ENCODE measurements around the gene ARPP21. TPM values are rescaled to one million over a fixed set of nuclear protein-coding genes. Genes with fewer than 3 reads are reported as not detected.

ARPP21 gene
- total RNA-seq, 1 experiment from 2014 or later: 10.2 TPM

DNA sequence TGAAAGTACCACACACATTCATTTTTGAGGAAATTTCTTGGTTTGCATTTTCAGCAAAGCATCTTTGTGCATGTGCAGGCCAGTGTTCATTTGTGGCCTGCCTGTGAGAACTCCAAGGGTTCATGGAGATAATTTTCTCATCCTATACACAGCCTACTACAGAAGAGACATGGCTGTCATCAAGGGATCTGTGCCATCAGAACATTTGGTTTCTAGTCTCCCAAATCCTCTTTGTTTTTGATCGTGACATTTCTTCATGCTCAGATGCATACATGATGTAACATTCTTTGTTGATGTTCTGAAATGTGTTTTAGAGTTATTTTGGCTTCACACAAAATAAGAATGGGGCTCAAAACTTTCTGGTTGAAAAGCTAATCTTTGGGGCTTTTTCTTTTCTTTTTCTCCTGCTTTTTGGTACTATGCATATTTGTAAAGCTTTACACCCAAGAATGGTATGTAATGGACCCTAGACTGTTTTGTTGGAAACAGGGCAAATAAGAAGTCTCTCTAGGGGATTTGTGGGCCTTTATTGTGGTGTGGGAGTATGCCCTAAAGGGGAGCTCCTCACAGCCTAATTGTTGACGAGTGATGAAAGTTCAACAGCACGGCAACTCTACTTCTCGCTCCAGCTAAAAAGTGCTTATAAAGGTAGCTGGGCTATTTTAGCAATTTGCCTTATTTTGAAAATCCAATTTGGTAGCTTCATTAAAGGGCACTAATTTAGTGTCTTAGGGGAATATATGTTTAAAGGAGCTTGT, 3.2 kb upstream of the ARPP21 start:
- no peak for DNase-seq
- Histone ChIP-seq H3K27ac (no peak overlapping the region), H3K27me3 (no peaks in the 10 kb centered on the region)

DNA sequence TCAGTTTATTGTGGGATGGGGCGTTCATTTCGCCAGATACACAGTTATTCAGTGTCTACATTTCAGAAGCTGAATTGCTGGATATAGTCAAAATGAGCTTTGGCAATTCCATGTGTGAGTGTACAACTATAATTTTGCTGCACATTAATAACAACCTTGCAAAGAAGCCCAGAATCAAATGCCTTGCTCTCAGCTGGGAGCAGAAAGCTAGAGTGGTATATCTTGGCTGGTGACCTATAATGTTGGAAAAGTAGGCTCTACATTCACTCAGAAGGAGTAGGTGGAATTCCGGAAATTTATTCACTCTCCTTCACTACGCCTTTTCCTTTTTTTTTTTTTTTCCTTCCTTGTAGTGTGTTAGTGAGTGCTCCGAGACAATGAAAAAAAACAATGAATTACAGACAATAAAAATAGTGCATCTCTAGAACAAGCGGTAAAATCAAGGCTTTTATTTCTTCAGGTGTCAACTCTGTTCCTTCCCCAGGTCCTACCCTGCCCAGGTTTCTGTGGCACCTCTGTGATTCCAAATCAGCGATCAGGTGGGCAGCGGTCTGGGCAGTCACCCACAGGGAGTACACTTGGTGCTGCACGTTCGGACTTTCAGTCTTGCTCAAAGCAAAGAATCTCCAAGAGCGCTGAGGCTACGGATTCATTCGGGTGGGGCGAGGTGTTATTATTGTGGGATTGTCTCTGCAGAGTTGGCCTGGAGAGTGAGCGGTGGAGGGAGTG, 910 bp upstream of the ARPP21 start:
- H3K27ac ChIP-seq: no peak overlapping the region
- H3K4me1 ChIP-seq: no peaks in the 10 kb centered on the region
- no peak for DNase-seq
- no peaks in the 10 kb centered on the region for H3K27me3 ChIP-seq
- H3K4me3 ChIP-seq: no peak overlapping the region
- no peaks in the 10 kb centered on the region for H3K9me3 ChIP-seq (replicated peaks)
- no peaks in the 10 kb centered on the region for H3K36me3 ChIP-seq

More for the DNA sequence above, 3.2 kb upstream of the ARPP21 start:
- no peaks in the 10 kb centered on the region for H3K4me1 ChIP-seq
- H3K36me3 ChIP-seq: no peaks in the 10 kb centered on the region
- no peaks in the 10 kb centered on the region for H3K9me3 ChIP-seq (replicated peaks)
- H3K4me3 ChIP-seq: no peak overlapping the region

DNA sequence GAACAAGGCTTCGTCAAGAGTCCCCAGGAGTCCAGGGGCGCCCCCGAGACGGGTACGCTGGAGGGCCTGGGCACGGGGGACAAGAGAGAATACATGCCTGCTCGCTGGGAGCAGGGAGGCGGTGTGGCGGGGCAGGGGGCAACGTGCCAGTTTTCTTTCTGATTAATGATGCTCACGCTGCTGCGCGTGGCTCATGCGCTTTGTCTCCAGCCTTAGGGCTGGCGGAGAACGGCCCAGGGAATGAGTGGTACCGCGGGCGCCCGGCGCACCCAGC, 408 bp upstream of the ARPP21 start:
- no peaks in the 10 kb centered on the region for H3K27me3 ChIP-seq
- no peak overlapping the region for H3K4me3 ChIP-seq
- no peak for DNase-seq
- H3K27ac ChIP-seq: no peak overlapping the region
- H3K9me3 ChIP-seq (replicated peaks): no peaks in the 10 kb centered on the region
- H3K36me3 ChIP-seq: no peaks in the 10 kb centered on the region
- no peaks in the 10 kb centered on the region for H3K4me1 ChIP-seq

DNA sequence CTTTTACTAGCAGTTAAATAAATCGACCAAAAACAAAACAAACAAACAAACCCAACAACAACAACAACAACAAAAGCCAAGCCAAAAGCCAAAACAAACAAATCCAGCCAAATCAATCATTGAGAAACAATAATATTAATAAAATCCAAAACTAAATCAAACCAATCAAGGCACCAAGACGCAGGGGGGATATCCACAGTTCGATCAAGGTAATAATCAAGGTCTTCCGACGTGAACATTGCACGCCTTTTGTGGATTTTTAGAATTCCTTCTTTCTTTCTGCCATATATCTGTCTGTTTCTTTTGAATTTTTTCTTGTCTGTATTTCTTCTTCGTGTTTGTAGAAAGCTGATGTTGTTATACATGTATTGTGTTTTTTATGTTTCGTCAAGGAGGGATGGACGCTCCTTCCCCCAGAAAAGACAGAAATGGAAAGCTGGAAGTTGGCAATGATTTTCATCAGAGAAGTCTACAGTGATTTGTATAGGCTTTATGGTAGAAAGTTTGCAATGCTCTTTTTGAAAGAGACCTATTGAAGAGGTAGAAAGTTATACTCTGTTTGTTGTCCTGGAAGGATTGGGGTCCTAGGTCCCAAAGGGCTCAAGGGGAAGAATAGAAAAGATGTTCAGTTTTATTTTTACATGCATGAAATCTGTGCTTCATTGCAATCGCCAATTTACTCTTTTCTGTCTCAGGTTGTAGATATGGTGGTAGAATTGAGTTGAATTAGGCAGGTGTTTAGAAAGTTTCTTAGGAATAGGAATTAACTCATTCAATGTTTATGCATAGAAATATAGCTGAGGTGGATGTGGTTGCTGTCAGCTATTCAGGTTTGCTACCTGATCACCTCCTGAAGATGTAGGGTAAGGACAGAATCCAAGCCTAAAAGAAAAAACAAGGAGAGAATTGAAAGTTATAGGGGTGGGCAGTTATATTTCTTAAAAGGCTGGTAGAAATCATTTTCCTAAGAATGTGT, 1.2 kb downstream of the ARPP21 start:
- H3K4me3 ChIP-seq: no peak overlapping the region
- no peak overlapping the region for H3K27ac ChIP-seq

DNA sequence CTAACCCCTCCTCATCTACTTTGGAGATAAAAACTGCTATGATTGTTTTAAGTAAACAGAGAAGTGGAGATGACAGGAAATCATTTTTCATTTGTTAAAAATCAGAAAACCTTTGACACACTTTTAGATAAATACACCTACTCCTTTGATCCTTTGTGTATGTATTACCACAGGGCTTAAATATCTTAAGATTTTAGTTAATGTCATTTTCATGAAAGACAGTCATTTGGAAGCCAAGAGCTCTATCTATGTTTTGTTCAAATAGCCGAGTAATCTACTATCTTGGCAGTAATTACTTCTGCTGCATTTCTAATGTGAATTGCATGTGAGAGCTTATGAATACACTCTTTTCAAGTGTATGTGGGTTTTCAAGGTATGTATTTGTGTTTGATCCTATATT, 2.0 kb downstream of the ARPP21 start:
- no peak for DNase-seq
- no peak overlapping the region for H3K27ac ChIP-seq
- no peaks in the 10 kb centered on the region for H3K4me1 ChIP-seq
- H3K9me3 ChIP-seq (replicated peaks): no peaks in the 10 kb centered on the region
- no peaks in the 10 kb centered on the region for H3K36me3 ChIP-seq
- no peak overlapping the region for H3K4me3 ChIP-seq
- no peaks in the 10 kb centered on the region for H3K27me3 ChIP-seq

More for the DNA sequence above, 1.2 kb downstream of the ARPP21 start:
- Histone ChIP-seq H3K4me1 (no peaks in the 10 kb centered on the region), H3K9me3 (replicated peaks) (no peaks in the 10 kb centered on the region), H3K27me3 (no peaks in the 10 kb centered on the region), H3K36me3 (no peaks in the 10 kb centered on the region)
- DNase-seq: no peak

DNA sequence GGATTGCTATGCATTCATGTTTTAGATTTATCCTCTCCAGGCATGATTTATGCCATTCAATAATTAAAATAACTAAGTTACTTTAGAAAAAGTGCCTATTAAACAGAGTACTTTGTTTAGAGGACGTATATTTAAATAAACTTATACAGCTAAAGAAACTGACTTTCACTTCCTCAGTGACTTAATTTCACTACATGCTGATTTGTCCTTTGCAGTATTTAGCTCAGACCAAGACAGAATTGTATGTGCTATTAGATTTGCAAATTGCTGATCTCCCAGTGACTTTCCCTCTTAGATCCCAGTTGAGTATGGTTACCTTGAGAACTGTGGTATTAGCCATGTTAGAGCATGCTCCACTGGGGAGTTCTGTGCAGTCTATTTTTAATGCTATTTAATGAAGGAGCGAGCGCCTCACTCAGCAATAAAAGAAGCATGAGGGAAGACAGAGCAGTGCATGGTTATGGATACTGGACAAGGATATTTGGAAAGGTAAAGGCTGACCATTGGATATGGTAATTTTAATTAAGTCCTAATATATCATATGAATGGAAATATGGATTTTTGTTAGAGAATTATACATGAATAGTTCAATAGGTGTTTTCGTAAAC, 2.7 kb downstream of the ARPP21 start:
- Histone ChIP-seq H3K9me3 (replicated peaks) (no peaks in the 10 kb centered on the region), H3K4me3 (no peak overlapping the region)
- DNase-seq: no peak

DNA sequence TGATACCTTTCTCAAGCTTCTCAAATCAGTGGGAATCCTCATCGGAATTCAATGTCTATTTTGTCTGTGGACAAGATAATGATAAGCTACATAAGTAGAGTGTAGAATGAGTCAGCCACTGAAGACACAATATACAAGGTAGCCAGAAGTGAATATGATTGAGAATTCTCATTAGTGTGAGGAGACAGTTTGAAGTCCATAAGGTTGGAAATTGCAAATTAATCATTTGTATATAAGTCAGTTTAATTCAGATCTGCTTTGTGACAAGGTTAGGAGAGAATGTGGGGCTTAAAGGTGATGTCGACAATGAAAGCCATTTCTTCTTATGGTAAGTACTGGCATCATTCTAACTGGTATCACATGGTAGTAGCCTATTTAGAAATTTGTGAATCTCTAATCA, 4.2 kb downstream of the ARPP21 start:
- Histone ChIP-seq H3K9me3 (replicated peaks) (no peaks in the 10 kb centered on the region), H3K27ac (no peak overlapping the region), H3K4me1 (no peaks in the 10 kb centered on the region), H3K4me3 (no peak overlapping the region), H3K36me3 (no peaks in the 10 kb centered on the region), H3K27me3 (no peaks in the 10 kb centered on the region)
- no peak for DNase-seq

More for the DNA sequence above, 2.7 kb downstream of the ARPP21 start:
- Histone ChIP-seq H3K36me3 (no peaks in the 10 kb centered on the region), H3K27ac (no peak overlapping the region), H3K4me1 (no peaks in the 10 kb centered on the region), H3K27me3 (no peaks in the 10 kb centered on the region)

DNA sequence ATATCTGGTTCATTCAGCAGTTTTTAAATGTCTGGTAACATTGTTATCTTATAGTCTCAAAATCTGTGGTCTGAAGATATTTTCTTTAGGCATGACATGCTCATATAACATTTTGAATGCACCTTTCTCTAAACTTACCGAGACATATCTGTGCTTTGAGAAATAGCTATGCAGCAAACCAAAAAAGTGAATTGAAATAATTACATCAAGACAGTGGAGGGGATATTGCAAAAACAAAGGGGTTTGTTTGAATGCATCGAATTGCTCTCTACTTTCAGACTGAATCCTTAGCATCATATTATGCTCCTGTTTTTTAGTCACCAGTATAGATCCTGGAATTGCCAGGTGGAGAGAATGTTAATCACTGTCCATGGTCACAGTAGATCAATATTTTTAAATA, 5.1 kb downstream of the ARPP21 start:
- H3K36me3 ChIP-seq: no peaks in the 10 kb centered on the region
- DNase-seq: no peak
- no peaks in the 10 kb centered on the region for H3K4me1 ChIP-seq
- H3K27me3 ChIP-seq: no peaks in the 10 kb centered on the region
- no peak overlapping the region for H3K4me3 ChIP-seq
- no peaks in the 10 kb centered on the region for H3K9me3 ChIP-seq (replicated peaks)
- no peak overlapping the region for H3K27ac ChIP-seq

DNA sequence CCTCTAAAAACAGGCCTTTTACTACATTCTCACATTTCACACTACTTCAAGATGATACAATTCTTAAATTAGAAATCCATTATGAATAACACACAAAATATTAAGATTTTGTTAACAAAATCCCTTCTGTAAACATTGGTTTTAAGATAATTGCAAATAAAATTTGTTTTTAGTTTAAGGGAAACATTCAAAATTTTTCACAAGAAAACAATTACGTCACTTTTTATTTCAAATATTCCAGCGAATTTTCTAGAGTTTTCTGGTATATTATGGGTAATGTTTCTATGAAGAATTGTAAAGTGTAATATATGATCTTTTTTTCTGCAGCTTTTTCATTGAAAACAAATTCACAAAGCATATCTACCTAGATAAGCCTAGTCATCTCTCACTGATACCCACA, 5.9 kb downstream of the ARPP21 start:
- Histone ChIP-seq H3K4me3 (no peak overlapping the region), H3K27me3 (no peaks in the 10 kb centered on the region), H3K4me1 (no peaks in the 10 kb centered on the region), H3K27ac (no peak overlapping the region), H3K9me3 (replicated peaks) (no peaks in the 10 kb centered on the region), H3K36me3 (no peaks in the 10 kb centered on the region)
- DNase-seq: no peak

DNA sequence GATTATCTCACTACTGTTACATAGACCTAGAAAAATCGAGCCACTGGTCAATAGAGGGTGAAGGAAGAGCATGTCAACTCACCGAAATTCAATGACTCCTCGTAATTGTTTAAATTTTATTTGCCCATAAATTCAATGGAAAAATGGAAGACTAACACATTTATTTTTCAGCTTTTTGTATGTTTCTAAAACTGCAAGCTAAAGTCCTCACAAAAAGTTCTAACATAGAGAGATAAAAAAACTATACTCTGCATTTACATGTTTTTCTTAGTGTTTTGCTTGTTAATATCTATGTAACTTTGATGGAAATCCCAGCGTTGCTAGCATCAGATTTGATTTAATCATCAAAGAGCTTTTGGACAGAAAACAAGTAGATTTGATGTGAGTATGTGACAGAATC, 6.8 kb downstream of the ARPP21 start:
- Histone ChIP-seq H3K9me3 (replicated peaks) (no peaks in the 10 kb centered on the region), H3K36me3 (no peaks in the 10 kb centered on the region), H3K27me3 (no peaks in the 10 kb centered on the region), H3K4me1 (peaks cover 1% of the 10 kb centered on the region; the same call in 1 of the 2 replicates), H3K4me3 (no peak overlapping the region), H3K27ac (no peak overlapping the region)
- DNase-seq: no peak

DNA sequence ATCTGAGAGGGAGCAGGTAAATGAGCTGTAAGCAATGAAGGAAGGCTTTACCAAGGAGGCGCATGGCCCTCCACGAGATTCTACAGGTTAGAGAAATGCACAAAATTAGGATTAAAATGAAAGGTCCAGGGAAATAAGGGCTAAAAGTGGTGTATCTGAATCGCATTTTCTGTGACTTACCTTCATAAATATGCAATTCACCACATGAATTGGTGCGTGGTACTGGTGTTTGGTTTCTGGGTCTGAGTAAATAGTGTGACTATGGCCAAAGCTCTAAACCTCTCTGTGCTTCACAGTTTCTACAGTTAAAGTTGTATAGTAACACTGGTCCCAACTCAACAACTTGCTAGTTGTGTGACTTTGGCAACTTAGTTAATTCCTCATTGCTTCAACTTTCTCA, 8.1 kb downstream of the ARPP21 start:
- Histone ChIP-seq H3K4me3 (no peak overlapping the region), H3K36me3 (no peaks in the 10 kb centered on the region), H3K9me3 (replicated peaks) (no peaks in the 10 kb centered on the region), H3K4me1 (peaks cover 11% of the 10 kb centered on the region), H3K27ac (no peak overlapping the region), H3K27me3 (no peaks in the 10 kb centered on the region)
- no peak for DNase-seq

DNA sequence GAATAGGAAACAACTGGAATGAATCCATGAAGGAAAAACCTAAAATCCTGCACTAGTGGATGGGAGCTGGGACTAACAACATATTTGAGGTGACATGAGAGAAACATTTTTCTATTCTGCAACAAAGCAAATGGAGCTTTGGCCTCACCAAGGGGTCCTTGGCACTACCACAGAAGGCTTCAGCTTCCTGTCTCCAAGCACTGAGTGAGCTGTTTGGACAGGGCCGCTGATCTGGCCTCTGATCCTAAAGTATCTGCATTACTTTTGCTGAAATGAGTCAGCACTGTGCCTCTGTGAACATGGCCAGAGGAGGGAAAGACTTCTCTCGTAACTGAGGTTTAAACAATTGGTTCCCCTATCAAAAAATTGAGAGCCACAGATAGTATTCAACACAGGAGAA, 9.0 kb downstream of the ARPP21 start:
- Histone ChIP-seq H3K27ac (no peak overlapping the region), H3K36me3 (no peaks in the 10 kb centered on the region), H3K4me1 (peaks cover 11% of the 10 kb centered on the region), H3K9me3 (replicated peaks) (no peaks in the 10 kb centered on the region), H3K4me3 (no peak overlapping the region), H3K27me3 (no peaks in the 10 kb centered on the region)
- DNase-seq: no peak

DNA sequence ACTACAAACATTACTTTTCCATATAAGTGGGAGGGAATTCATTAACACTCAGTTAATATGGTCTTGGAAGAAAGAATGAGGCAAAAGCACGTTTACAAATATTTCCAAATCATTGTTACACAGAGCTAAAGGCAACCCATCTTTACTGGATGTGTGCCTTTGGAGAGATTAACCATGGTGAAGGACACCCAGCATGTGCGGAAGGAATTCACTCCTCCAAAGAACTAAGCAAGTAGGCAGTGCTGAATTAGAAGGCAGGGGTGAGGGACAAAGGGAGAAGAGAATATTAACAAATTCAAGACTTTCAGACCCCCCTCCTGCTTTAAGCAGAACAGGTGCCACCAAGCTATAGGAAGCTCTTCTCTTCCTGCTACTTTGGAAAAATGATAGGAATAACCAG, 10.1 kb downstream of the ARPP21 start:
- Histone ChIP-seq H3K4me1 (peaks cover 11% of the 10 kb centered on the region), H3K36me3 (no peaks in the 10 kb centered on the region), H3K4me3 (no peak overlapping the region), H3K9me3 (replicated peaks) (no peaks in the 10 kb centered on the region), H3K27ac (no peak overlapping the region), H3K27me3 (no peaks in the 10 kb centered on the region)
- no peak for DNase-seq

DNA sequence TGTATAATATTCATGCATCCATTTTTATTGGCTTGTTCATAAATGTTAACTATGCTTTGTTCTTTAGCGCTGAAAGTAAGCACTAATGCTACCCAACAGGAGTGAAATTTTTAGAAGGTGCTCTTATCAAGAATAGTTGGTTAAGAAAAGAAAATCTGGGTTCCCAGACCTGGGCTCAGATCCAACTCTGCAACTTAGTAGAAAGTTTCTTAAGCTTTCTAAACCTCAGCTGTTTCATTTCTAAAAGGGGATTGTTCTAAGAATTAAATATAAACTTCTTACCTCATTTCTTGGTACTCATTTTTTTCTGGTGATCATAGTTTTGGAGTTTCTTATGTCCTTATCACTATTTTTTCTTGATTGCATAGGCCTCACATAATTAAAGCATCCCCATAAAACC, 12.1 kb downstream of the ARPP21 start:
- H3K4me1 ChIP-seq: peaks cover 11% of the 10 kb centered on the region
- no peaks in the 10 kb centered on the region for H3K9me3 ChIP-seq (replicated peaks)
- H3K36me3 ChIP-seq: no peaks in the 10 kb centered on the region
- no peak overlapping the region for H3K4me3 ChIP-seq
- no peaks in the 10 kb centered on the region for H3K27me3 ChIP-seq
- no peak overlapping the region for H3K27ac ChIP-seq
- DNase-seq: no peak

DNA sequence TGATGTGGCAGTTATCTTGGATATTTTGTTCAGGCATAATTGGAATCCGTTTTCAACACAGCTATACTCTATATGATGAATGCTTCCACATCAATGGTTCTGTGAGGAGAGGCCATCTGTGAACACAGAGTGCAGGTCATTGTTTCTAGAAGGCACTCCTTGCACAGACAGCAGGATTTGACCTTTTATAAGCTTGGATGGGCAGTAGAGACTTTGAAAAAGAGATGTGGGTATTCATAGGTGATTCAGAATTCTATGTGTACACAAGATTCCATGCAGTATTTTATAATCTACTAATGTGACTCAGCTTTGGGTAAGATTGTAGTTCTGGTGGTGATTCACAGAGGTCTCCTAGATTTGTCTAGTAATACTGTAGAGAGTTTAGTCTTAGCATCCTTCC, 12.5 kb downstream of the ARPP21 start:
- H3K4me1 ChIP-seq: peaks cover 11% of the 10 kb centered on the region
- H3K4me3 ChIP-seq: no peak overlapping the region
- no peak for DNase-seq
- H3K36me3 ChIP-seq: no peaks in the 10 kb centered on the region
- no peaks in the 10 kb centered on the region for H3K9me3 ChIP-seq (replicated peaks)
- H3K27me3 ChIP-seq: no peaks in the 10 kb centered on the region
- no peak overlapping the region for H3K27ac ChIP-seq

Measured in SJCRH30 (cell line).